NT2/D1 (cell line): Measurements from ENCODE around the gene TENM4.

Source experiments
- DNase-seq: peaks from one replicate; pipeline ENCODE4 v3.0.0-alpha.2; 2011; ENCODE audit warnings: low read depth, low spot score
- H3K27me3 ChIP-seq: 2 replicates; pipeline ENCODE4 v1.6.0; 2011; ENCODE audit warnings: mild to moderate bottlenecking; ENCODE audit not compliant: insufficient read length, insufficient read depth
- H3K36me3 ChIP-seq: 2 replicates; pipeline ENCODE4 v1.6.1; 2011; ENCODE audit warnings: mild to moderate bottlenecking, low read length, mixed read lengths; ENCODE audit not compliant: insufficient read depth, insufficient read length
- H3K4me1 ChIP-seq: 2 replicates; pipeline ENCODE4 v1.5.1; 2011; ENCODE audit not compliant: insufficient read depth, insufficient read length
- H3K4me3 ChIP-seq: 2 replicates; pipeline ENCODE4 v1.5.1; 2011; ENCODE audit warnings: low read depth; ENCODE audit not compliant: insufficient read length
- H3K9ac ChIP-seq: 2 replicates; pipeline ENCODE4 v1.6.0; 2011; ENCODE audit warnings: low read depth; ENCODE audit not compliant: insufficient read length
- H3K9me3 ChIP-seq: 2 replicates; pipeline ENCODE4 v1.5.1; 2011; ENCODE audit warnings: mild to moderate bottlenecking, low read length; ENCODE audit not compliant: insufficient read depth
- SUZ12 ChIP-seq: IDR thresholded peaks from 2 replicates; pipeline ENCODE4 v1.6.1; 2011; ENCODE audit not compliant: insufficient read length, insufficient read depth; ENCODE audit errors: extremely low read depth
- YY1 ChIP-seq: IDR thresholded peaks from 2 replicates; pipeline ENCODE4 v1.6.1; 2011; ENCODE audit not compliant: insufficient read length, insufficient read depth
- ZNF274 ChIP-seq: IDR thresholded peaks from 2 replicates; pipeline ENCODE4 v1.6.1; 2011; ENCODE audit warnings: mild to moderate bottlenecking, low read depth, low read length

Gene TENM4

DNA sequence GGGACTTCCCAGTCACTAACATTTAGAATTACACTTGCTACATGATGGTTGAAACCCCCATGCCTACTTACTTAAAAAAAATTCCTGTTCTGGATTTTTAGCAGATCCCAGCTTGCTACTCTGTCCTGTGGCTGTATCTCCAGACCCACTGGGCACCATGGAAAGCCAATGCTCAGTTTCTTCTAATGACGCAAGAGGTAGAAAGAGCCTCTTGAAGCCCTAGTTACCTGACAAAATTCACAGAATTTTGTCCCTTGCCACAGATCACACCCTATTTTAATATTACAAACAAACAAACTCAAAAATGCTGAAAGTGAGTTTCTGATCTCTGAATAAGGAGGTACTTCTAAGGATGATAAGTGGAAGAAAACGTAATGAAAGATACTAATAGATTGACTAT lies 24.3 kb upstream of the TENM4 start:
- no peak overlapping the region for H3K4me3 ChIP-seq
- no peak for DNase-seq
- no peaks in the 10 kb centered on the region for H3K9me3 ChIP-seq
- H3K4me1 ChIP-seq, result no peaks in the 10 kb centered on the region
- H3K9ac ChIP-seq, result no peak overlapping the region
- no peak for TF ChIP-seq YY1
- no peak for TF ChIP-seq SUZ12
- TF ChIP-seq ZNF274, result no peak
- no peaks in the 10 kb centered on the region for H3K27me3 ChIP-seq
- H3K36me3 ChIP-seq, result no peaks in the 10 kb centered on the region

DNA sequence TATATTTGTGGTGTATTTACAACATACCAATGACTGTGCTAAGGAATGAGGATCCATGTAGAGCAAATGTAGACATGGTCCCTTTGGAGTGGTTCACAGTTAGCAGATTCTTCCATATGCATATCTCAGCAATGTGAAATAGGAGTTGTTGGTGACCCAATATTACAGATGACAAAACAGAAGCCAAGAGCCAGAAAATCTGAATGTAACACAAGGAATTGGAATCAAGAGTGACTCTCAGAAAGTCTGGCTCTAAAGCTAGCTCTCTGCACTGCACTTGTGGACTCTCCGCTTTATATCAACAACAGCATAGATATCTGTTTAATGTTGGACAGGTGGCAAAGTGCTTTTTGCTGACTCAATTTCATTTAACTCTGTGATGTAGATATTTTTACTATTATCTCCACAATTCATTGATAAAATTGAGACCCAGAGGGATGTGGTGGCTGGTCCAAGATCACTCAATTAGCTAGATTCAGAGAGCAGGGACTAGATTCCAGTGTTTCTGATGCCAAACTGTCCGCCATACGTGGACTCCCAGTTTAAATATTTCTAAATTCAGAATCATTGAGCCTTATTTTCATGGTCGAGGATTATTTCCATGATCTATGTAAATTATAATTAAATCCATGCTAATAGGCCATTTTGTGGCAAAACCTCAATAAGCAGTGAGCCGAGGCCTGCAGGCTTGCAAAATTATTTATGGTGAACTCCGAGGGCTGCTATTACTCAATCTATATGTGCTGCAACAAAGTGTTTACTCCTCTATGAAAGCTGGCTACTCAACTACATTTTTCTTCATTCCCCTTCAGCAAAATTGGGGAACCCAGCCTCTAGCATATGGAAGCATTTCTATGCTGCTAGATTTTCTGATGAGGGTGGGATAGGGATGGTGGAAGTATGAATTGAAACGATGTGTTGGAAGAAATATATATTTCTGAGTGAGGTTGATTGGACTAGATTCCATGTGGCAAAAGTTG lies 21.1 kb upstream of the TENM4 start:
- no peak for DNase-seq

GRCh38 chr11:79461144-79461543 lies 20.3 kb upstream of the TENM4 start:
- H3K9me3 ChIP-seq, result no peaks in the 10 kb centered on the region
- no peak for DNase-seq
- H3K36me3 ChIP-seq, result no peaks in the 10 kb centered on the region
- no peaks in the 10 kb centered on the region for H3K4me1 ChIP-seq
- H3K4me3 ChIP-seq, result no peak overlapping the region
- H3K9ac ChIP-seq, result no peak overlapping the region
- TF ChIP-seq ZNF274 (no peak), SUZ12 (no peak), YY1 (no peak)
- no peaks in the 10 kb centered on the region for H3K27me3 ChIP-seq

More for the DNA sequence above, 21.1 kb upstream of the TENM4 start:
- Histone ChIP-seq H3K36me3 (no peaks in the 10 kb centered on the region), H3K9me3 (no peaks in the 10 kb centered on the region), H3K27me3 (no peaks in the 10 kb centered on the region), H3K9ac (no peak overlapping the region), H3K4me1 (no peaks in the 10 kb centered on the region), H3K4me3 (no peak overlapping the region)
- TF ChIP-seq YY1, result no peak
- no peak for TF ChIP-seq ZNF274
- no peak for TF ChIP-seq SUZ12

GRCh38 chr11:79458709-79459108 lies 17.9 kb upstream of the TENM4 start:
- no peak for DNase-seq
- Histone ChIP-seq H3K9ac (no peak overlapping the region), H3K36me3 (no peaks in the 10 kb centered on the region), H3K27me3 (no peaks in the 10 kb centered on the region), H3K4me3 (no peak overlapping the region), H3K9me3 (no peaks in the 10 kb centered on the region), H3K4me1 (no peaks in the 10 kb centered on the region)
- TF ChIP-seq ZNF274 (no peak), YY1 (no peak), SUZ12 (no peak)

DNA sequence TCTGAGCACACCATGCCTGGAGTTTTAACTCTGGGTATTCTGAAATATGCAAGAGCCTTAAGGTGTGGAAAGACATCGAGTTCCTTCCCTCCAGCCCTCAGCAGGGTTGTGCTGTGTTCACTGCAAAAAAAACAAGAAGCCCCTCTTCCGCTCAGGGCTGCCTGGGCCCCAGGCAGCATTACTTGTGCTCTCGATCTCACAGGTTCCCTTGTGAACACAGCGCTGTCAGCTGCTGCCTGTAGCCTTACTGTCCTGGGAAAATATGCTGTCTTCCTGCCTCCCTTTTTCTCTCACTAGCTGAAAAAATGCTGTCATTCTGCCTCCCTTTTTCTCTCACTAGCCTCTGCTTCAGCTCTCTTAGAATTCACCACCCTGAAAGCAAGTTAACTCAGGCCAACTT lies 15.7 kb upstream of the TENM4 start:
- no peaks in the 10 kb centered on the region for H3K4me1 ChIP-seq
- H3K4me3 ChIP-seq, result no peak overlapping the region
- H3K9ac ChIP-seq, result no peak overlapping the region
- H3K36me3 ChIP-seq, result no peaks in the 10 kb centered on the region
- TF ChIP-seq SUZ12 (no peak), YY1 (no peak), ZNF274 (no peak)
- no peaks in the 10 kb centered on the region for H3K9me3 ChIP-seq
- DNase-seq, result no peak
- H3K27me3 ChIP-seq, result no peaks in the 10 kb centered on the region

DNA sequence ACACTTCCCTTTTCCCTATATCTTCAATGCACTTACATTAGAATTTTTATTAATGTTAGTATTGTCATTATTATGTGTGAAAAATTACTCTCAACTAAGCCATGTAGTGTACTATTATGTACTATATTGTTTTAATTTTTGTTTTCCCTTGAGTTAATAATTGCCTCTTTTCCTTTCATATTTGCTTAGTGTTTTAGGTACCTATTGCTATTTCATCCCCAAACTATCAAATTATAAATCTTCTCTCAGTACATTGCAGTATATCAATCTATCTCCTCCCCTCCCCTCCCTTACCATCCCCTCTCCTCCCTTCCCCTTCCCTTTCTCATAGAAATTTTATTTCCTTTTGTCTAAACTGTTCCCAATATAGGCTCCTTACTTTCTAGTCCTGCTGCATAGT lies 12.8 kb upstream of the TENM4 start:
- no peak overlapping the region for H3K9ac ChIP-seq
- H3K27me3 ChIP-seq, result no peaks in the 10 kb centered on the region
- no peak overlapping the region for H3K4me3 ChIP-seq
- no peak for TF ChIP-seq SUZ12
- no peak for TF ChIP-seq ZNF274
- TF ChIP-seq YY1, result no peak
- H3K4me1 ChIP-seq, result no peaks in the 10 kb centered on the region
- H3K9me3 ChIP-seq, result no peaks in the 10 kb centered on the region
- H3K36me3 ChIP-seq, result no peaks in the 10 kb centered on the region
- DNase-seq, result no peak

DNA sequence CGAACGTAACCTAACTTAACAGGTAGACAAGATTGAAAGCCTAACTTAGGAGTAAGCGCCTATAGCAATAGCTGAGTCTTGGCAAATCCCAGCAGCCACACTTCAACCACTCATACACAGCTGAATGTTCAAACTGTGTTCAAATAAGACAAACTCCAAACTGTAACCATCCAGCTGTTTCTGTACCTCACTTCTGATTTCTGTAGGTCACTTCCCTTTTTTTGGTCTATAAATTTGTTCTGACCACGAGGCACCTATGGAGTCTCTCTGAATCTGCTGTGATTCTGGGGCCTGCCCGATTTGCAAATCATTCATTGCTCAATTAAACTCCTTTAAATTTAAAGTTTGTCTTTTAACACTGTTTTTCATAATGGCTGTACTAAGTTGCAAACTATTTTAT lies 8.2 kb upstream of the TENM4 start:
- Histone ChIP-seq H3K27me3 (no peaks in the 10 kb centered on the region), H3K9ac (no peak overlapping the region), H3K36me3 (no peaks in the 10 kb centered on the region), H3K4me1 (no peaks in the 10 kb centered on the region), H3K4me3 (no peak overlapping the region), H3K9me3 (no peaks in the 10 kb centered on the region)
- no peak for DNase-seq
- no peak for TF ChIP-seq YY1
- TF ChIP-seq SUZ12, result no peak
- no peak for TF ChIP-seq ZNF274
